Left lung (tissue), 10 donors: ENCODE measurements around the gene MGRN1. TPM values are rescaled to one million over a fixed set of nuclear protein-coding genes. Genes with fewer than 3 reads are reported as not detected.

Source experiments
- ATAC-seq: fragments of 200-7000 bp; cut with Tn5 transposase; one replicate; pipeline ENCODE4 v1.9.1; 2020; ENCODE audit warnings: moderate library complexity
- DNase-seq, 4 donors: peaks; one replicate each; pipeline ENCODE4 v3.0.0-alpha.2; 2013 to 2020
- H3K27ac ChIP-seq, 2 donors: fragments of 200-600 bp; sonication (generic) in 1 of 2; one replicate each; pipeline versions ENCODE4 v1.5.0 to v1.8.0; 2020 to 2021
- H3K27me3 ChIP-seq, 2 donors: fragments of 200-600 bp; sonication (generic) in 1 of 2; one replicate each; pipeline versions ENCODE4 v1.5.0 to v1.8.0; 2020 to 2021
- H3K36me3 ChIP-seq, 2 donors: fragments of 200-600 bp; sonication (generic) in 1 of 2; one replicate each; pipeline versions ENCODE4 v1.5.0 to v1.8.0; 2020 to 2021
- H3K4me1 ChIP-seq, 2 donors: fragments of 200-600 bp; one replicate each; pipeline ENCODE4 v1.8.0; 2021
- H3K4me3 ChIP-seq, 2 donors: fragments of 200-600 bp; sonication (generic) in 1 of 2; one replicate each; pipeline versions ENCODE4 v1.5.0 to v1.8.0; 2020 to 2021; ENCODE audit warnings: mild to moderate bottlenecking in 1 of 2
- H3K9me3 ChIP-seq, 2 donors: fragments of 200-600 bp; sonication (generic) in 1 of 2; one replicate each; pipeline versions ENCODE4 v1.5.0 to v1.8.0; 2020 to 2021
- CTCF ChIP-seq, 2 donors: fragments of 200-600 bp; sonication (generic) in 1 of 2; IDR thresholded peaks; one replicate each; pipeline versions ENCODE4 v1.5.0 to v1.8.0; 2021; ENCODE audit warnings: antibody characterized with exemption in 2 of 2
- intact Hi-C, 2 donors: fragments of 100-400 bp; cut with DNase I; formaldehyde crosslinking; loops; one replicate each; pipeline versions ENCODE4 v1.11.2 to v1.14.2; 2022
- polyA plus RNA-seq, 6 donors: library from polyadenylated mRNA; unstranded; fragments of 120-200 nt; gene quantifications; one replicate each; pipeline ENCODE4 v1.2.1, GENCODE V29; 2013; ENCODE audit not compliant: insufficient read length in 6 of 6
- total RNA-seq, 2 donors: library from RNA; stranded (reverse); fragmentation: NEBNext Ultra II Directional; extraction: Animal tissue kit (Norgen Biotek cat#: 25700); gene quantifications; one replicate each; pipeline ENCODE4 v1.2.1, GENCODE V29; 2021
- donor health status: DM: no; HTN: yes; CAD: no.
- donor health status: DM: no; HTN: no; CAD: no.

MGRN1 gene
- total and polyA plus RNA-seq, 8 donors, result 56.9 to 98.1 (median 69.4) TPM

GRCh38 chr16:4580250-4580649, 44.4 kb upstream of the MGRN1 start:
- TF ChIP-seq CTCF (IDR thresholded peaks at IDR 0.05), result no peak
- intact Hi-C loops, result loop anchor here in 1 of 2 donors (10.0 kb wide), 1 partner anchor 65 kb away; no protein-coding TSS in a partner anchor
- Histone ChIP-seq H3K27me3 (peaks cover 0 to 1% of the 10 kb centered on the region in 2 donors), H3K27ac (no peak overlapping the region), H3K36me3 (no peaks in the 10 kb centered on the region), H3K4me1 (peaks cover 0 to 1% of the 10 kb centered on the region in 2 donors), H3K9me3 (no peaks in the 10 kb centered on the region), H3K4me3 (no peak overlapping the region)
- no peak for DNase-seq
- peak; percentile 50 for ATAC-seq

- Histone ChIP-seq H3K4me1 (no peaks in the 10 kb centered on the region), H3K27me3 (peaks cover 0 to 12% of the 10 kb centered on the region in 2 donors), H3K36me3 (no peaks in the 10 kb centered on the region), H3K9me3 (peaks cover 0 to 9% of the 10 kb centered on the region in 2 donors), H3K4me3 (no peak overlapping the region), H3K27ac (no peak overlapping the region)
- DNase-seq (no peak), ATAC-seq (no peak)
- TF ChIP-seq CTCF (IDR thresholded peaks at IDR 0.05), result no peak
- intact Hi-C loops, result loop anchor here in 1 of 2 donors (10.0 kb wide), 1 partner anchor 69 kb away; no protein-coding TSS in a partner anchor
Observed at GRCh38 chr16:4583906-4584305, 40.7 kb upstream of the MGRN1 start.

- no peak for ATAC-seq
- no peak for TF ChIP-seq CTCF (IDR thresholded peaks at IDR 0.05)
- no peaks in the 10 kb centered on the region for H3K36me3 ChIP-seq
- peaks cover 0 to 12% of the 10 kb centered on the region in 2 donors for H3K27me3 ChIP-seq
- H3K27ac ChIP-seq, result no peak overlapping the region
- peaks cover 0 to 9% of the 10 kb centered on the region in 2 donors for H3K9me3 ChIP-seq
- DNase-seq, result no peak
- no peaks in the 10 kb centered on the region for H3K4me1 ChIP-seq
- no peak overlapping the region for H3K4me3 ChIP-seq
- intact Hi-C loops, result loop anchor here in 1 of 2 donors (10.0 kb wide), 1 partner anchor 71 kb away; no protein-coding TSS in a partner anchor
Observed at GRCh38 chr16:4586291-4586690, 38.3 kb upstream of the MGRN1 start.

- intact Hi-C loops, result loop anchor here in 1 of 2 donors (10.0 kb wide), 1 partner anchor 74 kb away; no protein-coding TSS in a partner anchor
- Histone ChIP-seq H3K9me3 (peaks cover 0 to 9% of the 10 kb centered on the region in 2 donors), H3K4me1 (no peaks in the 10 kb centered on the region), H3K27ac (no peak overlapping the region), H3K4me3 (no peak overlapping the region), H3K36me3 (no peaks in the 10 kb centered on the region), H3K27me3 (peaks cover 0 to 12% of the 10 kb centered on the region in 2 donors)
- DNase-seq, result no peak
- ATAC-seq, result no peak
- no peak for TF ChIP-seq CTCF (IDR thresholded peaks at IDR 0.05)
Observed at GRCh38 chr16:4588386-4588785, 36.2 kb upstream of the MGRN1 start.

GRCh38 chr16:4588961-4589360, 35.7 kb upstream of the MGRN1 start:
- Histone ChIP-seq H3K4me1 (no peaks in the 10 kb centered on the region), H3K27me3 (peaks cover 0 to 12% of the 10 kb centered on the region in 2 donors), H3K27ac (no peak overlapping the region), H3K36me3 (no peaks in the 10 kb centered on the region), H3K9me3 (peaks cover 0 to 9% of the 10 kb centered on the region in 2 donors), H3K4me3 (no peak overlapping the region)
- no peak for TF ChIP-seq CTCF (IDR thresholded peaks at IDR 0.05)
- DNase-seq, result no peak
- no peak for ATAC-seq
- intact Hi-C loops, result loop anchor here in 1 of 2 donors (10.0 kb wide), 1 partner anchor 74 kb away; no protein-coding TSS in a partner anchor
